ENCODE results near the gene HRH4.

HRH4 gene

GRCh38 chr18:24509435-24509834, 49.0 kb downstream of the HRH4 start:
- TF ChIP-seq CTCF (IDR thresholded peaks at IDR 0.05; ENCODE audit: borderline replicate concordance, control extremely low read depth, extremely low read depth, insufficient read depth, missing control alignments), result no peak
- no peak for DNase-seq (ENCODE audit: low spot score)
- in situ Hi-C loops (cut with MboI; ENCODE audit: low sequenced_read_pairs, unreplicated experiment), result no loop called here

- DNase-seq (ENCODE audit: low spot score), result peak; percentile 51
- TF ChIP-seq CTCF (IDR thresholded peaks at IDR 0.05; ENCODE audit: borderline replicate concordance, control extremely low read depth, extremely low read depth, insufficient read depth, missing control alignments), result peak; percentile 36
- in situ Hi-C loops (cut with MboI; ENCODE audit: low sequenced_read_pairs, unreplicated experiment), result no loop called here
These were observed 54.0 kb downstream of the HRH4 start for GRCh38 chr18:24514439-24514838.

GRCh38 chr18:24515721-24516120, 55.3 kb downstream of the HRH4 start:
- DNase-seq (ENCODE audit: low spot score), result no peak
- TF ChIP-seq CTCF (IDR thresholded peaks at IDR 0.05; ENCODE audit: borderline replicate concordance, control extremely low read depth, extremely low read depth, insufficient read depth, missing control alignments), result no peak
- in situ Hi-C loops (cut with MboI; ENCODE audit: low sequenced_read_pairs, unreplicated experiment), result no loop called here

- DNase-seq (ENCODE audit: low spot score), result no peak
These were observed 55.8 kb downstream of the HRH4 start for GRCh38 chr18:24516261-24516660.

GRCh38 chr18:24517554-24517953, 57.1 kb downstream of the HRH4 start:
- DNase-seq (ENCODE audit: low spot score), result no peak
- TF ChIP-seq CTCF (IDR thresholded peaks at IDR 0.05; ENCODE audit: borderline replicate concordance, control extremely low read depth, extremely low read depth, insufficient read depth, missing control alignments), result no peak
- in situ Hi-C loops (cut with MboI; ENCODE audit: low sequenced_read_pairs, unreplicated experiment), result no loop called here

More at GRCh38 chr18:24516261-24516660, 55.8 kb downstream of the HRH4 start:
- TF ChIP-seq CTCF (IDR thresholded peaks at IDR 0.05; ENCODE audit: borderline replicate concordance, control extremely low read depth, extremely low read depth, insufficient read depth, missing control alignments), result no peak
- in situ Hi-C loops (cut with MboI; ENCODE audit: low sequenced_read_pairs, unreplicated experiment), result no loop called here

- in situ Hi-C loops (cut with MboI; ENCODE audit: low sequenced_read_pairs, unreplicated experiment), result no loop called here
- DNase-seq (ENCODE audit: low spot score), result no peak
- TF ChIP-seq CTCF (IDR thresholded peaks at IDR 0.05; ENCODE audit: borderline replicate concordance, control extremely low read depth, extremely low read depth, insufficient read depth, missing control alignments), result no peak
These were observed 58.2 kb downstream of the HRH4 start for GRCh38 chr18:24518596-24518995.
